ENCODE results near the gene CNDP1. TPM values are rescaled to one million over a fixed set of nuclear protein-coding genes. Genes with fewer than 3 reads are reported as not detected.

CNDP1 gene
- total RNA-seq, 2 experiments from 2014 or later: not detected

GRCh38 chr18:74623047-74623816, 88.9 kb downstream of the CNDP1 start:
- no peak for DNase-seq
- Mint-ChIP-seq H3K27ac (no peak overlapping the region), H3K36me3 (no peaks in the 10 kb centered on the region), H3K27me3 (no peaks in the 10 kb centered on the region), H3K4me3 (no peak overlapping the region), H3K4me1 (peaks cover 6% of the 10 kb centered on the region), H3K9me3 (no peaks in the 10 kb centered on the region)

- Mint-ChIP-seq H3K27ac (no peak overlapping the region), H3K36me3 (no peaks in the 10 kb centered on the region), H3K4me3 (no peak overlapping the region), H3K4me1 (peaks cover 6% of the 10 kb centered on the region), H3K27me3 (no peaks in the 10 kb centered on the region), H3K9me3 (no peaks in the 10 kb centered on the region)
- DNase-seq: no peak
These were observed 90.2 kb downstream of the CNDP1 start for GRCh38 chr18:74624466-74624865.

- H3K36me3 Mint-ChIP-seq: no peaks in the 10 kb centered on the region
- DNase-seq: no peak
- H3K4me1 Mint-ChIP-seq: peaks cover 5% of the 10 kb centered on the region
- H3K27me3 Mint-ChIP-seq: no peaks in the 10 kb centered on the region
- H3K9me3 Mint-ChIP-seq: no peaks in the 10 kb centered on the region
- H3K4me3 Mint-ChIP-seq: no peak overlapping the region
- H3K27ac Mint-ChIP-seq: no peak overlapping the region
These were observed 90.9 kb downstream of the CNDP1 start for GRCh38 chr18:74625157-74625556.

- H3K4me3 Mint-ChIP-seq: no peak overlapping the region
- H3K4me1 Mint-ChIP-seq: peaks cover 13% of the 10 kb centered on the region
- H3K27ac Mint-ChIP-seq: no peak overlapping the region
- H3K36me3 Mint-ChIP-seq: no peaks in the 10 kb centered on the region
- DNase-seq: no peak
- H3K9me3 Mint-ChIP-seq: no peaks in the 10 kb centered on the region
- no peaks in the 10 kb centered on the region for H3K27me3 Mint-ChIP-seq
These were observed 92.0 kb downstream of the CNDP1 start for GRCh38 chr18:74626049-74626874.

GRCh38 chr18:74630804-74631203, 96.5 kb downstream of the CNDP1 start:
- Mint-ChIP-seq H3K27ac (peak overlapping the region; percentile 93), H3K36me3 (peaks cover 30% of the 10 kb centered on the region), H3K9me3 (no peaks in the 10 kb centered on the region), H3K27me3 (no peaks in the 10 kb centered on the region), H3K4me1 (peaks cover 38% of the 10 kb centered on the region), H3K4me3 (peak overlapping the region; percentile 22)
- DNase-seq: no peak

- Mint-ChIP-seq H3K9me3 (no peaks in the 10 kb centered on the region), H3K4me3 (peak overlapping the region; percentile 68), H3K27me3 (no peaks in the 10 kb centered on the region), H3K4me1 (peaks cover 38% of the 10 kb centered on the region), H3K27ac (peak overlapping the region; percentile 93), H3K36me3 (peaks cover 30% of the 10 kb centered on the region)
- DNase-seq: no peak
These were observed 96.9 kb downstream of the CNDP1 start for GRCh38 chr18:74631212-74631611.

GRCh38 chr18:74631623-74632350, 97.5 kb downstream of the CNDP1 start:
- Mint-ChIP-seq H3K27ac (peak overlapping the region; percentile 93), H3K36me3 (peaks cover 30% of the 10 kb centered on the region), H3K4me3 (peak overlapping the region; percentile 68), H3K9me3 (no peaks in the 10 kb centered on the region), H3K4me1 (peaks cover 34% of the 10 kb centered on the region), H3K27me3 (no peaks in the 10 kb centered on the region)
- no peak for DNase-seq

- no peak for DNase-seq
These were observed 98.0 kb downstream of the CNDP1 start for GRCh38 chr18:74632351-74632679.

GRCh38 chr18:74632856-74633255, 98.6 kb downstream of the CNDP1 start:
- no peak overlapping the region for H3K4me3 Mint-ChIP-seq
- H3K27me3 Mint-ChIP-seq: no peaks in the 10 kb centered on the region

More at GRCh38 chr18:74632351-74632679, 98.0 kb downstream of the CNDP1 start:
- peak overlapping the region; percentile 93 for H3K27ac Mint-ChIP-seq
- no peaks in the 10 kb centered on the region for H3K27me3 Mint-ChIP-seq
- peaks cover 30% of the 10 kb centered on the region for H3K36me3 Mint-ChIP-seq
- peaks cover 34% of the 10 kb centered on the region for H3K4me1 Mint-ChIP-seq
- no peak overlapping the region for H3K4me3 Mint-ChIP-seq
- H3K9me3 Mint-ChIP-seq: no peaks in the 10 kb centered on the region

GRCh38 chr18:74633652-74634352, 99.5 kb downstream of the CNDP1 start:
- Mint-ChIP-seq H3K36me3 (peaks cover 30% of the 10 kb centered on the region), H3K4me1 (peaks cover 34% of the 10 kb centered on the region), H3K27me3 (no peaks in the 10 kb centered on the region), H3K27ac (no peak overlapping the region), H3K4me3 (no peak overlapping the region), H3K9me3 (no peaks in the 10 kb centered on the region)
- no peak for DNase-seq

More at GRCh38 chr18:74632856-74633255, 98.6 kb downstream of the CNDP1 start:
- no peak for DNase-seq
- Mint-ChIP-seq H3K36me3 (peaks cover 30% of the 10 kb centered on the region), H3K9me3 (no peaks in the 10 kb centered on the region), H3K27ac (peak overlapping the region; percentile 93), H3K4me1 (peaks cover 34% of the 10 kb centered on the region)

- no peaks in the 10 kb centered on the region for H3K27me3 Mint-ChIP-seq
- H3K36me3 Mint-ChIP-seq: peaks cover 30% of the 10 kb centered on the region
- no peak for DNase-seq
- H3K4me1 Mint-ChIP-seq: peaks cover 33% of the 10 kb centered on the region
- H3K4me3 Mint-ChIP-seq: no peak overlapping the region
- H3K9me3 Mint-ChIP-seq: no peaks in the 10 kb centered on the region
- no peak overlapping the region for H3K27ac Mint-ChIP-seq
These were observed 101.1 kb downstream of the CNDP1 start for GRCh38 chr18:74635224-74635975.
